HG03045 (cell line): ENCODE results near the gene TDRD15.
"Not testable (repeated sequence)": the region's sequence is repeated elsewhere in the genome, so short reads cannot be mapped to it uniquely, and the experiment has no call there.

ENCODE experiments used
- ATAC-seq: cut with Tn5 transposase; IDR thresholded peaks from one replicate; pipeline ENCODE4 v1.9.1; 2021; ENCODE audit warnings: mild to moderate bottlenecking, moderate library complexity; ENCODE audit not compliant: unreplicated experiment

Gene TDRD15

DNA sequence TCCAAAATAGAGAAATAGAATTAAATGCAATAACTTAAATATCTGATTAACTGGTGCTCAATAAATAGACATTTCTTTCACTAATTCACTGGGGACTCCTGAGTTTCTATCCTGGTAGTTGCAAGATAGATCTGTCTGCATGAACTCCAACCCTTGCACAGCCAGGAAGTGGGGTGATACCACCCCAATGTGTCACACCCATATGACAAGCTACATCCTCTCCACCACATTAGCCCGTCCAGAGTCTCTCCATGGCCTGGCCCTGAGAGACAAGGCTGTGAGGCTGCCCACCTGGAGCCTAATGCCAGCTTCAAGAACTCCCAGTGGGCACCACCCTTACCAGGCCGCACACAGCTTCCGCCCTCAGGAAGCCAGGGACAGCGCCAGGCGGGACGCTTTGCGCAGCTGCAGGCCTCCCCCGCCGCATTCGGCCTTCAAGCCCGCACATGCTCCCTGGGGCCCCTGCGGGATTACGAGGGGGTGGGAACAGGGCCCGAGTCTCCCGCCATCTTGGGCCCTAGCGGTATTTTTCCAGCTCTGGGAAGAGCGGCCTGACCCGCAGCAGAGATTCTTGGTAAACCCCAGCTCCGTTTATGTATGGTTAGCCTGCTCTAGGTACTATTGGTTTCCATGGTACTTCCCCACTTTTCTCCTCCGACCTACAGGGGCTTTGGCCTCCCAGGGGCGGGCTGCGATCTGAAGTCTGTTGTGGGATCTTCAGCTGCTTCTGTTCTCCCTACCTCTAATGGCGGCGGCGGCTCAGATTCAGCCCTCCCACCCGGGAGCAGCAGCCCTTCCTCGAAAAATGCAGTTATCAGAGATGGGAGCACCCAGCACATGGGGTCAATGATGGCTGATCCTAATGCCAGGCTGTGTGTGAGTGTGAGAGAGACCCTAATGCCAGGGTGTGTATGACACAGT, at the start of gene TDRD15:
Gene TDRD15, plus strand, starts transcription at position 496 of the 921 bp plus-strand sequence. CDS start 13,500 bp downstream, outside the sequence.
- ATAC-seq, result no peak

DNA sequence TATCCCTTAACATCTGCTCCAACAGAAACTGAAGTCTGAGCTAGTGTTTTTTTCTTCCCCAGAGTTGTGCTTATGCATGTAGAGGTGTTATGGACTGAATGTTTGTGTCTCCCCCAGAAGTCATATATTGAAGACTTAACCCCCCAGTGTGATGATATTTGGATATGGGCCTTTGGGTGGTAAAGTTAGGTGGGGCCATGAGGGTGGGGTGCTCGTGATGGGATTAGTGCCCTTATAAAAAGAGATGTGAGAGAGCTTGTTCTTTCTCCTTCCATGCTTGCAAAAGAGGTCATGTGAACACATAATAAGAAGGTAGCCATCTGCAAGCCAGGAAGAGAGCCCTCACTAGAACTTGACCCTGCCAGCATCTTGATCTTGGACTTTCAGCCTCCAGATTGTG, 45.5 kb upstream of the TDRD15 start:
- ATAC-seq, result no peak

DNA sequence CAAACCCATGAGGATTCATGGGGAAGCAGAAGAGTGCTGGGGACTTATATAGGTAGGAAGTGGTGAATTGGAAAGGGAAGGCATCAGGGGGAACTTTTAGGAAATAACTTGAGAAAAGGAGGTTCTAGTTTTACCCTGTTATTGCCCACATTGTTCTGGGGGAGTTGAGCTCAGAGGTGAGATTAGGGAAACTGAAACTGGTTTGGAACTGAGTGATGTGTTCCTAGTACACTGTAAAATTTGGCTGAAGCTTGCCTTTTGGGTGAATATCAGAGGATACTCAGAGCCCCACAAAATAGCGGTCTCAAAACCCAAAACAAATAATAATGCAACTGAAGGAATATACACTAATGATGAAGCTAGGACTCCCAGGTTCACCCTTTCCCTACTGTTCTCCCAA, 40.3 kb upstream of the TDRD15 start:
- no peak for ATAC-seq

DNA sequence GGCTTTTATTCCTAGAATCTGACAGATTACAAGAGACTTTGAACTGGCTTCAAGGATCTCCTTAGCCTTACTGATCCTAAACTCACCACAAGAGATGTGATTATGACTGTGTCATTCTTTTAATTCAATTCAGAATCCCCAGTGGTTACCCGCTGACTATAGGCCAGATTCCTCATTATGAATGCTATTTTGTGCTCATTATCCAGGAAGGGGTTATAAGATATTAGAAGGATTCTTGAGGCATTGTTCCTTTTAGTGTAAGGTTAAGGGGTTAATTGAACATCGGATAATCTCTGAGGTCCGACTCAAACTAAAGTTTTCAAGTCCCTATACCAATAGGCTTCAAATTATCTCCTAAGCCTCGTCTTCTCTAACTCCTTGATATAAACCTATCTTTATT, 39.4 kb upstream of the TDRD15 start:
- ATAC-seq, result no peak

DNA sequence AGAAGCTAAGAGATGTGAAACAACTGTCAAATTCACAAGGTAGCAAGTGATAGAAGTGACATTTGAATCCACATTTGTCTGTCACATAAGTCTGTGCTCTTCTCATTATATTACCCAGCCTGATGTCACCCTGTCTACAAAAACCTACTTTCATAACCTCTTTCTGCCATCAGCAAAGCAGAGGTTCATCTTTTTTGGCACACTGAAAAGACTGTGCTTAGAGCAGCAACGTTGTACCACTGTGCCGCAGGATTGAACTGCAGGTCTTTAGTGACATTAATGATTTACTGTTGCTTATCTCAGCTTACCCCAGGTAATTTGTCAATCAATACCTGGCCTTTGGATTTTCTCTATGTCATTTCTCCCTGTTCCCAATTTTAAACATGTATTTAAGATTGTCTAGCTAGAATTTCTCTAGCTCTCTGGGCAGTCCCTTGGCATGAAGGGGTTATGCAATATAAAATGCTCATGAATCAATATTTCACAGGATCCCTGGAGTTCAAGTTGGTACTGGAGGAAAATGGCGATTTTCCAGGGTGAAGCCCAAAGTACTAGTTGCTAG, 31.4 kb upstream of the TDRD15 start:
- no peak for ATAC-seq

DNA sequence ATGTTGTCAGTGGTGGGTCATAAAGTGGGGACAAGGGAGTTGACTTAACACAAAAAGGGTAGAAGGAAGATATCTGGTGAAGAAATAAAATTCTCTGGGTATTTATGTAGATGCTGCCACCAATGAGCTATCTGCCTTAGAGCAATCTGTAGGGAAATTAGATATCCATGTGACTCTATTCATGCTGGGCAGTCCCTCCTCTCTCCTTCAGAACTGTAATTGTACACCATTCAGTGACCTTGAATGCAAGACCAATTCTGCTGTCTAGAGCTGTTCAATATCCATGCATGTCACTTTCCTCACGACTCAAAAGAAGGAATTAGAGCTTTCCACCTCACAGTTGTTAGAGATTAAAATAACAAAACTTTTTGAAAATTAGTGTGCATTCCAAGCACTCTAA, 28.6 kb upstream of the TDRD15 start:
- ATAC-seq, result no peak

DNA sequence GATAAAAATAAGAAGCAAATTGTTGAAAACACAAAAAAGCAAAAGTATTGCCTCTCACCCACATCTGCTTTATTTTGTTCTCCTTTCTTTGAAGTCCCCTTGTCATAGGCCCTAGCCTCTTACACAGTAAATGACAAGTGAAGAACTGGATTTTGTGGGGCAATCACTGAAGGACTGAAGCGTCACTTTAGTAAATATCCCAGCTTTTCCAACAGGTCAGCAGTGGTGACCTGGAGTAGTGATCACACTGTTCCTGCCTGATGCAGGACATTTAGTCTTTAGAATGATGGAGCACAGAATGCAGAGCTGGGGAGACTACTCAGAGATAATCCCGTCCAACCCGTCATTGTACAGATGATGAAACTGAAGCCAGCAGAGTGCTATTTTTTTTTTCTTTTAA, 28.1 kb upstream of the TDRD15 start:
- no peak for ATAC-seq

DNA sequence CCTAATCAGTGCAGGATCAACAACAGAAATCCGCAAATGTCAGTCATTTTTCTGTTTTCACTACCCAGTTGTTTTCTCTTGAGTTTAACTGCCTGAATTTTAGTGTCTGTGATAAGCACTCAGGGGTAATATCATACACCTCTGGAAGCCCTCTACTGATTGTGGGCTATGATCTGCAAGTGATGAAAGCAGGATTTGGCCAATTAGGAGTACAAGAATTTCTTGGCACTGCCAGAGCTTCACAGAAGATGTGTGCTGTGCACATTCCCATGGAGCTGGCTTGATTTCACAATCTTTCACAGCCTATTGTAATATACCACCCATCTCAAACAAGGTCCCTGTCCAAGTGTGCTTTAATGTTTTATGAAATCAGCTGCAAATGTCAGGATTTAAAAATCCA, 27.3 kb upstream of the TDRD15 start:
- no peak for ATAC-seq

DNA sequence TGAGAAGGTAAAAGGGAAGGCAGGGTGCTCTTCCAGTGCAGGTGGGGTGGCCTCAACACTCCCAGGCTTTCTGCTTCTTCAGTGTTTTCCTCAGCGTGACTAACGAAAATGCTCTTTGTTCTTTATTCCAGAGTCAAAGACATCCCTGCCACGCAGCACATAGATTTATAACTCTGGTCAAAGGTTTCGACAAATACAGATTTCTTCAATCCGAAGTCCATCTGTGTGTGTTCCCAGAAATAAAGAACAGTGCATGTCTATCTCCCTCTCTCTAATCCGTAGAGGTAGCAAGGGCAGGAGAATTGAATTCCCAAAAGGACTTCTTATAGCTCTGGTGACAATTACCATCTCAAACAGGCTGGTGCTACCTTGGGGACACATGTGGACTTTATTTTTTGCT, 26.4 kb upstream of the TDRD15 start:
- no peak for ATAC-seq

DNA sequence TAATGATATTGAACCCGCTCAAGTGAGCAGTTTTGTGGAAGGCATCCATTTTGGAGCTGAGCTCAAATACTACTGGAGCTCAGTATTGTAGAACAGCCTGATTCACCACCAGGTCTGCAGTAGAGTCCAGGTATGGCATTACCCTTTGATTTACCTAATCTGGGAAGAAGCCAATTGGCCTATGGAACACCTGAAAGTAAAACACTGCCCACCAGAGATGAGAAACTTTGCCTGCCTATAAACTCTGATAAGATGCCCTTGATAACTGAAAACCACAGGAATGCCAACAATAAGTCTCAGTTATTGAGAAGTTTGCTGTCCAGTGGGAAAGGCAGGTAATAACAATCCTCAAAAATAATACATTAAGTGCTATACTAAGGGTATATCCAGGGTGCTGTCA, 25.5 kb upstream of the TDRD15 start:
- no peak for ATAC-seq

DNA sequence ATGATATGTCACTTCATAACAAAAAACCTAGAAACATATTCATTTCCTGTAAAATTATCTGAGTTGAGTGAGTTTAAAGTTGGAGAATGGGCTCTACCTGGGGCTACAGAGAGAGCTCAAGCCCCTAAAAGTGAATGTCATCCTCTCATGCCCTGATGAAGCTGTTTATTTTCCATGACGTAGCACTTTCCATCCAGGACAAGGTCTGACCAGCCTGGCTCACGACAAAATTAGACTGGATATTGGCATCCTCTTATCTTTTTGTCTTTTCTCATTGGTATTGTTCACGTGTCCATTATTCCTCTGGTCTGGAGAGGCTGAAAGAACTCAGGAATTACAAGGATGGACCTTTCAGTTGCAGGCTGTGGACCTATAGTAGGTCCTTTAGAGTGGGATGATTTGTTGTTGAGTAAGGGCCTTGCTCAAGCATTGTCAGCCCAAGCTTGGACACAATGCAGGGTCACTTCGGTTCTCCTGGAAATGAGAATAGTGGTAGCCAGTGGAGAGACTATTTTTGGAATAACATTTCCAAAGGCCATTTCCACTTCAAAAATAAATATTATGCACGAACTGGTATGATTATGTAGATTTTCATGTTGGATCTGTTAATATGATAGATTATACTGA, 24.4 kb upstream of the TDRD15 start:
- no peak for ATAC-seq

DNA sequence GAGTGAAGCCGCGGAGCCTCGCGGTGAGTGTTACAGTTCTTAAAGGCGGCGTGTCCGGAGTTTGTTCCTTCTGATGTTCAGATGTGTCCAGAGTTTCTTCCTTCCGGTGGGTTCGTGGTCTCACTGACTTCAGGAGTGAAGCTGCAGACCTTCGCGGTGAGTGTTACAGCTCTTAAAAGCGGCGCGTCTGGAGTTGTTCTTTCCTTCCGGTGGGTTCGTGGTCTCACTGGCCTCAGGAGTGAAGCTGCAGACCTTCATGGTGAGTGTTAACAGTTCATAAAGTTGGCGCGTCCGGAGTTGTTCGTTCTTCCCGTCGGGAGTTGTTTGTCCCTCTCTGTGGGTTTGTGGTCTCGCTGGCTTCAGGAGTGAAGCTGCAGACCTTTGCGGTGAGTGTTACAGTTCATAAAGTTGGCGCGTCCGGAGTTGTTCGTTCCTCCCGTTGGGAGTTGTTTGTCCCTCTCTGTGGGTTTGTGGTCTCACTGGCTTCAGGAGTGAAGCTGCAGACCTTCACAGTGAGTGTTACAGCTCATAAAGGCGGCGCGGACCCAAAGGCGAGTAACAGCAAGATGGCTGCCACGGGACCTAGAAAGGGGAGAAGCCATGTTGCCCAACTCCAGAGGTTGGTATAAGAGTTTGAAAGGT, 22.1 kb upstream of the TDRD15 start:
- not testable (repeated sequence) for ATAC-seq

DNA sequence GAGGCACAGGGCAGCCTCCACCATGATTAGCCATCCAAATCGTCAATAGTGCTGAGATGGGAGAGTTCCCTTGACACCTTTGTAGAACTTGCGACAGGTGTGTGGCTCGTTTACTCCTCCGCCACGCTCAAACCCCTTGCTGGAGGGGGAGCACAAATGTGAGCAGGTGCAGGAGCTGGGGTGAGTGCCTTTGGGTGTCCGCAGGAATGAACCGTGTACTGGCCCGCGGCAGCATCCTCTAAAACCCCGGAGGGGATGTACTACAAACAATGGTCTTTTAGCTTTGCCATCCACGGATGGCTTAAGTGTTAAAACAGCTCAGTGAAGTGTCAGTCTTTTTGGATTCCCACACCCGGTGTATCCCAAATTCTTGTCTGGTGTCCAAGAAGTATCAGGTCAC, 21.4 kb upstream of the TDRD15 start:
- ATAC-seq, result no peak

DNA sequence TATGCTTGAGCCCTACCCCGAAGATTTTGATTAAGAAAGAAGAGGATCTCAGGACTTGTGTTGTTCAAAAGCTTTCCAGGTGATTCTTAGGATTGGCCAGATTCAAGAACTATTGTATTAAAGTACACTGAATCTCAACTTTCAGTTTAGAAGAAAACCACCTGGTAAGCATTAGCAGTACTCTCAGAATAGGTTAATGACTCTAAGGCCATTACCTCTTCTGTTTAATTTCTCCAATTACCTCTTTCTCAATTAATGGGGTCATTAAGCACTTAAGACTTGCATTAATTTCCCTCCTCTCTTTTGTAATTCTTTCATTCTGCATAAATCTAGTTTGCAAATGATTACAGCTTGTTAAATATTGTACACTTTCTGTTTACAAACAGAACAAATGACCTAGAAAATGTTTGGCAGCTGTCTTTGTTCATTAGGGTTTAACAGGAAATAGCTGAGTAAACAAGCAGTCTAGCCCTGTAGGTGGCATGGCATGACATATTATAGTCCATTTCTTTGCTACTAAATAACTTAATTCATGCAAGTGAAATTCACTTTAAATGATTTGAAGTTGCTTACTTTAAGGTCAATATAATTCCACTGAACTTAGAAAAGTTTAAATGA, 20.4 kb upstream of the TDRD15 start:
- ATAC-seq, result no peak

DNA sequence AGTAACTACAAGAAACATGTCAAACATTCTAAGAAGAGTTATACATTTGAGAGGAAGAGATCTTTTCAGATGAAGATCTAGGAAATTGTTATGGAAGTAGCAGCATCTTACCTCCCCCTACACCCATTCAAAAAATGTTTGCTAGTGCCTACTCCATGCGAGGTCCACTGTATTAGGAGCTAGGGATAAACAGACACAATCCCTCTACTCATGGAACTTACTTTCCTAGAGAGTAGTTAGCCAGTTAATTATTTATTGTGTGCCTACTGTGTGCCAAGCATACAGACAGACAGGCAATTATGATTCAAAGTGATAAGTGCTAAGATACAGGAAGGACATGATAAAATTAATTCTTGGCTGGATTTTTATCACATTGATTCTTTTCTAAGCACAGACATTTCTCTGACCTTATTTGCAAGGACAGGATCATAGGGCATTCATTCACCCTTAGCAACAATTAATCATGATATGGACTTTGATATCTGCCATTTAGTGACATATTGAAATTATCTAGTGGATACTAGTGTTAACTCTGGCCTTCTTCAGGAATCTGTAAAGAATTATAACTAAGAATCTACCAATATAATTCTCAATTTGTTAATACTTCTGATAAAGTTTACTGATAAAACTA, 19.6 kb upstream of the TDRD15 start:
- ATAC-seq, result no peak

DNA sequence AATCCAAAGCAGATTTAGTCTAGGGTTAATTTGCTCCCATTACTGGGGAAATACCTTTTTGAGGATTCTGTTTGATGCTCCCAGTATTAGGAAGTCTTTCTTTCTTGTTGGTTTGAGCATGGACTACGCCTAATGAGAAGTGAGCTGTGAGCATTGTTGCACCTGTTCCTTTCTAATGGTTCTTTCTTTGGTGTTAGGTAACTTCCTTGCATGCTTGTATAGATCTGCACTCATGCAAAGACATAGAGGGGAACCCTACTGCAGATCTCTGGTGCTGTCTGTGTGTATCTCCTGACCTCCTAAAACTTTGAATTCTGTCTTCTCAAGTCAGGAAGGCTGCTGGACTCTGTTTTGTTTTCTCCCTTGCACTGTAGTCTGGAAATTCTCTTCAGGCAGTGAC, 12.8 kb upstream of the TDRD15 start:
- no peak for ATAC-seq

DNA sequence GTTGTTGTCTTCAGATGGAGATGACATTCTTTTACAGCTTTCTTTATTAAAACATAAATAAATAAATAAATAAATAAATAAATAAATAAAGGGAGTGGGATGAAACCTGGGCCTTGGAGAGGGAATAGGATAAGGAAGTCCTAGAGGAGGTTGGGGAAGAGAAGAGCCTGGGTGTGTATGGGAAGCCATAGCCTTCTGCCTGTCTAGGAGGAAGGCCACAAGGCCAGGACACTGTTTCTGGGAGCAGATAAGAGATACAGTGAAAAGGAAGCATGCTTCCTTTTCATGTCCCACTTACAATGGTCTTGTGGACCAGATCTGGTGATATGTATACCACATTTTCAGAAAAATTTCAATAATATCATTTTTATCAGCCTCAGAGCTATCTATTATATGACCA, 6.1 kb upstream of the TDRD15 start:
- no peak for ATAC-seq

DNA sequence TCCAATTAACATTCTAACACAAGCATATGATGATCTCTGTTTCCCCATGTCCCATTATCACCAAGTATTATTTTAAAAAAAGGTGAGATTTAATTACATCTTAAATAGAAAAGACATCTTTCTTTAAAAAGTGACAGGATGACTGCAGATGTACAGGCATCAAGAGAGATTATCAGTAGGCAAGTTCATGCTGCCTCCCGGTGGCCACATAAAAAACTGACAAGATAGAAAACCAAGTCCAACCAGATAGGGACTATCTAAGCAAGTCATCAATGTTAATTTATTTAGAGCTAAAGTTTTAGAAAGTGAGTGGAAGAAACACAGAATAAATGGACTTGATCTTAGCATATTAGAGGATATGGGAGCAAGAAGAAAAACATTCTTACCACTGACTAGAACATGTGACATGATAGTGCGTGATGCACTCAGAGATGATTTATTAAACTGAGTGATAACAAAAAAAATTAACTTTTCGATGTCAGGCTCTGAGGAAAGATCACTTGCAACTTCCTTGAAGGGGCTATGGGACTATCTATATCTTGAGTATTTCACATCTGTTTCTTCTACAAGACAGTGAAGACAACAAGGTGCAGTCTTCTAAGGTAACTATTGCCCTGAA, 5.4 kb upstream of the TDRD15 start:
- ATAC-seq, result no peak

DNA sequence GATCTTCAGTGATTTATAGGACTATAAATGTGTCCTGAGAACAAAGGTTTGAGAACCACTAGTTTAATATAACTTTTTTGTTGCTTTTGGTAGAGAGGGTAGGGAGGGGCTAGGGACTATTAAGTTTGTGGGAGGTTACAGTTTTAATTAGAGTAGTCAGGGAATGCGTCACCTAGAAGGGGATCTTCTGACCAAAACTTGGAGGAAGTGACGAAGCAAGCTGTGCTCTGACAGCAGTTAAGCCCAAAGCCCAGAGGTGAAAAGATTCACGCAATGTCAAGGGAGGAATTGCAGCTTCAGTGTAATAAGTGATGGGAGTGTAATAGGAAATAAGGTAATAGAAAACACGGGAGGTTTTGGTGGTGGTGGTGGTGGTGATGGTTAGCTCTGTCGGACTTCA, 8.1 kb downstream of the TDRD15 start:
- no peak for ATAC-seq

DNA sequence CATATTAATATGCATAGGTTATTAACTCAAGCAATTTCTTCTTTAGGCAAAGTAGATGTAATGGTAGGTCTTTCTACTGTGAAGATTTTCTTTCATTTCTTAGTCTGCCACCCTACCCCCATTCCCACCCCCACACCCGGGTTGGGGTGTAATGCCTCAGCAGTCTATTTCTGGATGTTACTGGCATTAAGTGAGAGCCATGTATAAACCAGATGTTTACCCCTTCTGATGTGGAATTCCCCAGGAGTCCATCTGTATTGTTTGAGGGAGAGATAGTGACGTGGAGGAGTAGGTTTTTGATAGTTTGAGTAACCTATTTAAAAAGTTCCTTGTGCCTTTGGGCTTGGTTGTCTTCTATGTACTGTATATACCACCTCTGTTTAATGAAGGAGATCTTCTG, 11.8 kb downstream of the TDRD15 start:
- no peak for ATAC-seq
